ENCODE measurements around the gene NPAS3.

The NPAS3 gene

GRCh38 chr14:33150666-33151428 lies 212.2 kb downstream of the NPAS3 start:
- no peak overlapping the region for H2AFZ ChIP-seq (ENCODE audit: low read depth, low read length)
- H3K27me3 ChIP-seq (ENCODE audit: low read depth, low read length) = no peaks in the 10 kb centered on the region
- no peaks in the 10 kb centered on the region for H3K36me3 ChIP-seq (replicated peaks; ENCODE audit: low read depth, low read length)
- peaks cover 22% of the 10 kb centered on the region for H3K4me1 ChIP-seq (ENCODE audit: low read length)
- no peak overlapping the region for H3K9ac ChIP-seq (ENCODE audit: low read length)
- TF ChIP-seq, protein P1, sequence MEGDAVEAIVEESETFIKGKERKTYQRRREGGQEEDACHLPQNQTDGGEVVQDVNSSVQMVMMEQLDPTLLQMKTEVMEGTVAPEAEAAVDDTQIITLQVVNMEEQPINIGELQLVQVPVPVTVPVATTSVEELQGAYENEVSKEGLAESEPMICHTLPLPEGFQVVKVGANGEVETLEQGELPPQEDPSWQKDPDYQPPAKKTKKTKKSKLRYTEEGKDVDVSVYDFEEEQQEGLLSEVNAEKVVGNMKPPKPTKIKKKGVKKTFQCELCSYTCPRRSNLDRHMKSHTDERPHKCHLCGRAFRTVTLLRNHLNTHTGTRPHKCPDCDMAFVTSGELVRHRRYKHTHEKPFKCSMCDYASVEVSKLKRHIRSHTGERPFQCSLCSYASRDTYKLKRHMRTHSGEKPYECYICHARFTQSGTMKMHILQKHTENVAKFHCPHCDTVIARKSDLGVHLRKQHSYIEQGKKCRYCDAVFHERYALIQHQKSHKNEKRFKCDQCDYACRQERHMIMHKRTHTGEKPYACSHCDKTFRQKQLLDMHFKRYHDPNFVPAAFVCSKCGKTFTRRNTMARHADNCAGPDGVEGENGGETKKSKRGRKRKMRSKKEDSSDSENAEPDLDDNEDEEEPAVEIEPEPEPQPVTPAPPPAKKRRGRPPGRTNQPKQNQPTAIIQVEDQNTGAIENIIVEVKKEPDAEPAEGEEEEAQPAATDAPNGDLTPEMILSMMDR (IDR thresholded peaks at IDR 0.05; ENCODE audit: low read depth, low read length) = no peak
- no peak for TF ChIP-seq EZH2phosphoT487 (IDR thresholded peaks at IDR 0.05; ENCODE audit: low read depth)
- H3K4me2 ChIP-seq (ENCODE audit: low read length) = no peak overlapping the region
- no peaks in the 10 kb centered on the region for H3K9me3 ChIP-seq (ENCODE audit: insufficient read depth, low read length)
- H3K4me3 ChIP-seq (ENCODE audit: low read length) = no peak overlapping the region
- no peaks in the 10 kb centered on the region for H4K20me1 ChIP-seq (ENCODE audit: insufficient read depth, low read length)
- no peaks in the 10 kb centered on the region for H3K79me2 ChIP-seq (ENCODE audit: low read length)
- no peak overlapping the region for H3K27ac ChIP-seq (ENCODE audit: low read length)

GRCh38 chr14:33163109-33163508 lies 224.4 kb downstream of the NPAS3 start:
- no peaks in the 10 kb centered on the region for H4K20me1 ChIP-seq (ENCODE audit: insufficient read depth, low read length)
- peak overlapping the region; percentile 95 for H2AFZ ChIP-seq (ENCODE audit: low read depth, low read length)
- H3K9ac ChIP-seq (ENCODE audit: low read length) = peak overlapping the region; percentile 39; the same call in 1 of the 2 replicates
- H3K79me2 ChIP-seq (ENCODE audit: low read length) = no peaks in the 10 kb centered on the region
- no peaks in the 10 kb centered on the region for H3K9me3 ChIP-seq (ENCODE audit: insufficient read depth, low read length)
- peak overlapping the region; percentile 22; the same call in 1 of the 2 replicates for H3K27ac ChIP-seq (ENCODE audit: low read length)
- no peaks in the 10 kb centered on the region for H3K36me3 ChIP-seq (replicated peaks; ENCODE audit: low read depth, low read length)
- peaks cover 28% of the 10 kb centered on the region for H3K4me1 ChIP-seq (ENCODE audit: low read length)
- H3K27me3 ChIP-seq (ENCODE audit: low read depth, low read length) = no peaks in the 10 kb centered on the region
- TF ChIP-seq, protein P1 (IDR thresholded peaks at IDR 0.05; ENCODE audit: low read depth, low read length) = no peak
- TF ChIP-seq EZH2phosphoT487 (IDR thresholded peaks at IDR 0.05; ENCODE audit: low read depth) = no peak
- peak overlapping the region; percentile 72 for H3K4me3 ChIP-seq (ENCODE audit: low read length)
- H3K4me2 ChIP-seq (ENCODE audit: low read length) = peak overlapping the region; percentile 92

GRCh38 chr14:33163600-33163999 lies 224.9 kb downstream of the NPAS3 start:
- TF ChIP-seq, protein P1 (IDR thresholded peaks at IDR 0.05; ENCODE audit: low read depth, low read length) = no peak
- no peak for TF ChIP-seq EZH2phosphoT487 (IDR thresholded peaks at IDR 0.05; ENCODE audit: low read depth)
- H2AFZ ChIP-seq (ENCODE audit: low read depth, low read length) = peak overlapping the region; percentile 95

DNA sequence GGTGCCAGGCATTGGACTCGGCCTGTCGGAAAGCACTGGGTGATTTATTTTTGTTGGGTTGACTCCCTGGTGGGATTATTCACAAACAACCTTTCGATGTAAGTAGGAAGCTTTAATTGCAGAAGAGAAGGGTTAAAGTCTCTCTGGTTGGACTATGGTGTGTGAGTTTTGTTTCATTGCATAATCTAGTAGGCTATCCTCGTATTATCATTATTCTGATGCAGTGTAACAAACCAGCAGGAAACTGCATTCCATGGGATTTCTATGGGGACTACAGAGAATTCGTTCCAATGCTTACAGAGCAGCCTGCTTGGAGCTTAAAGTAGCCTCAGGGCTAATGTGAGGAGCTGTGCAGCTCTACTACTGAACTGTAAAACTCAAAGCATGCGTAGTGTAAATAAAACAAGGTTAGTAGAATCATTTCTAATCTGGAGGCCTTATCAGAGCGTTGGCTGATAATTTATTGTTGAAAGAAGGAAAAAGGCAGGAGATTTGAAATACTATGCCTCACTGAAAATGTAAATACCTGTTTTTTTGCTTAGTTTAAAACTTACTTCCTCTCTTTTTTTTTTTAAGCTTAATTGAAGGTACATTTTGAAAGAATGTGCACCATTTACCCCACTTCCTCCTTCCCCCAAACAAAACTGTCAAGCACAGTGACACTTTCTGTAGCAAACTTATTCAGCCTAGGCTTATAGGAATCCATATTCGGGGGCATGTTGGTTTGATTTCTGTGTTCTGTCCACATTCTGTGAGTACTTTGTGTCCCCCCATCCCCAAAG lies 226.7 kb downstream of the NPAS3 start:
- Histone ChIP-seq H3K9ac (ENCODE audit: low read length) (no peak overlapping the region), H3K79me2 (ENCODE audit: low read length) (no peaks in the 10 kb centered on the region), H3K4me2 (ENCODE audit: low read length) (no peak overlapping the region; the same call in 1 of the 2 replicates), H3K4me1 (ENCODE audit: low read length) (peaks cover 28% of the 10 kb centered on the region), H3K4me3 (ENCODE audit: low read length) (no peak overlapping the region), H3K9me3 (ENCODE audit: insufficient read depth, low read length) (no peaks in the 10 kb centered on the region), H3K27ac (ENCODE audit: low read length) (no peak overlapping the region), H2AFZ (ENCODE audit: low read depth, low read length) (peak overlapping the region; percentile 62; the same call in 1 of the 2 replicates), H3K27me3 (ENCODE audit: low read depth, low read length) (no peaks in the 10 kb centered on the region), H4K20me1 (ENCODE audit: insufficient read depth, low read length) (no peaks in the 10 kb centered on the region), H3K36me3 (replicated peaks; ENCODE audit: low read depth, low read length) (no peaks in the 10 kb centered on the region)
- TF ChIP-seq EZH2phosphoT487 (IDR thresholded peaks at IDR 0.05; ENCODE audit: low read depth) = no peak
- TF ChIP-seq, protein P1 (IDR thresholded peaks at IDR 0.05; ENCODE audit: low read depth, low read length) = no peak

More at GRCh38 chr14:33163600-33163999, 224.9 kb downstream of the NPAS3 start:
- Histone ChIP-seq H3K27ac (ENCODE audit: low read length) (0 out of 2 replicates have a peak overlapping the region, but pooled peaks have one; percentile 22), H3K4me2 (ENCODE audit: low read length) (peak overlapping the region; percentile 92), H3K4me3 (ENCODE audit: low read length) (peak overlapping the region; percentile 72), H3K79me2 (ENCODE audit: low read length) (no peaks in the 10 kb centered on the region), H3K27me3 (ENCODE audit: low read depth, low read length) (no peaks in the 10 kb centered on the region), H3K9me3 (ENCODE audit: insufficient read depth, low read length) (no peaks in the 10 kb centered on the region), H4K20me1 (ENCODE audit: insufficient read depth, low read length) (no peaks in the 10 kb centered on the region), H3K4me1 (ENCODE audit: low read length) (peaks cover 28% of the 10 kb centered on the region), H3K9ac (ENCODE audit: low read length) (no peak overlapping the region), H3K36me3 (replicated peaks; ENCODE audit: low read depth, low read length) (no peaks in the 10 kb centered on the region)

All from OCI-LY3 (cell line).